ENCODE measurements around the gene C15orf62. TPM values are rescaled to one million over a fixed set of nuclear protein-coding genes. Genes with fewer than 3 reads are reported as not detected.

The C15orf62 gene
- polyA plus RNA-seq, 1 donor (not counting 4 experiments of a cell fraction or from before 2014, with no cell fraction given) = 0.14 TPM

DNA sequence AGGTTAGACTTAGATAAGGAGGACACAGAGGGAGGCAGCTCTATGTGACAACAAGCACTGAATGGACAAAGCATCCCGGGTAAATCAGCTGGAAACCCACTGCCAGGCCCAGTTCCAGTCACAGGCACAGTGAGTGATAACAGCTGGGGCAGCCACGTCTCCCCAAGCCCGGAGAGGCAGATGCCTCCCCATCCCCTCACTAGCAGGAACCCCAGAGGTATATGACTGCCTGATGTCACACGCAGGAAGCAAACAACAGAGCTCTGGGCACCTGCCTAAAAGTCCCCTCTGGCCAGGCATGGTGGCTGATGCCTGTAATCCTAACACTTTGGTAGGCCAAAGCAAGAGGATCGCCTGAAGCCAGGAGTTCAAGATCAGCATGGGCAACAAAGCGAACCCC is 18.2 kb downstream of the C15orf62 start:
- no peak for DNase-seq (ENCODE audit: low read depth, low spot score)
- TF ChIP-seq, protein P1, sequence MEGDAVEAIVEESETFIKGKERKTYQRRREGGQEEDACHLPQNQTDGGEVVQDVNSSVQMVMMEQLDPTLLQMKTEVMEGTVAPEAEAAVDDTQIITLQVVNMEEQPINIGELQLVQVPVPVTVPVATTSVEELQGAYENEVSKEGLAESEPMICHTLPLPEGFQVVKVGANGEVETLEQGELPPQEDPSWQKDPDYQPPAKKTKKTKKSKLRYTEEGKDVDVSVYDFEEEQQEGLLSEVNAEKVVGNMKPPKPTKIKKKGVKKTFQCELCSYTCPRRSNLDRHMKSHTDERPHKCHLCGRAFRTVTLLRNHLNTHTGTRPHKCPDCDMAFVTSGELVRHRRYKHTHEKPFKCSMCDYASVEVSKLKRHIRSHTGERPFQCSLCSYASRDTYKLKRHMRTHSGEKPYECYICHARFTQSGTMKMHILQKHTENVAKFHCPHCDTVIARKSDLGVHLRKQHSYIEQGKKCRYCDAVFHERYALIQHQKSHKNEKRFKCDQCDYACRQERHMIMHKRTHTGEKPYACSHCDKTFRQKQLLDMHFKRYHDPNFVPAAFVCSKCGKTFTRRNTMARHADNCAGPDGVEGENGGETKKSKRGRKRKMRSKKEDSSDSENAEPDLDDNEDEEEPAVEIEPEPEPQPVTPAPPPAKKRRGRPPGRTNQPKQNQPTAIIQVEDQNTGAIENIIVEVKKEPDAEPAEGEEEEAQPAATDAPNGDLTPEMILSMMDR (optimal IDR thresholded peaks at IDR 0.05 in 1 of 3, IDR thresholded peaks at IDR 0.05 in 1 of 3, conservative IDR thresholded peaks at IDR 0.05 in 1 of 3; ENCODE audit: extremely low read depth in 1 of 3, insufficient read depth in 2 of 3, low read length in 3 of 3) = no peak
- TF ChIP-seq EZH2 (IDR thresholded peaks at IDR 0.05; ENCODE audit: low read length) = no peak
- Histone ChIP-seq H3K79me2 (ENCODE audit: control insufficient read depth, insufficient read depth, low read length) (peaks cover 20% of the 10 kb centered on the region), H3K4me2 (ENCODE audit: control insufficient read depth, extremely low read depth, insufficient read depth, low read depth, low read length) (peak overlapping the region; percentile 78), H3K36me3 (ENCODE audit: control insufficient read depth in 2 of 2, extremely low read depth in 1 of 2, insufficient read depth in 2 of 2, low read length in 2 of 2) (peaks cover 2 to 3% of the 10 kb centered on the region in 2 experiments), H2AFZ (ENCODE audit: control insufficient read depth, low read length) (no peak overlapping the region), H3K9me3 (ENCODE audit: control insufficient read depth, low read depth, low read length) (no peaks in the 10 kb centered on the region), H3K9ac (ENCODE audit: control insufficient read depth, extremely low read depth, insufficient read depth, low read length) (peak overlapping the region; percentile 39), H4K20me1 (ENCODE audit: control insufficient read depth, extremely low read depth, insufficient read depth, low read length) (no peaks in the 10 kb centered on the region), H3K4me1 (ENCODE audit: control insufficient read depth, extremely low read depth, insufficient read depth, low read length) (peaks cover 53% of the 10 kb centered on the region), H3K27ac (ENCODE audit: control insufficient read depth, insufficient read depth, low read length) (peak overlapping the region; percentile 84), H3K9me1 (ENCODE audit: control insufficient read depth, extremely low read depth, insufficient read depth, low read length) (peaks cover 2% of the 10 kb centered on the region), H3K4me3 (ENCODE audit: control insufficient read depth in 2 of 3, extremely low read depth in 1 of 3, insufficient read depth in 2 of 3, low read depth in 1 of 3, low read length in 3 of 3) (no peak overlapping the region), H3K27me3 (ENCODE audit: control insufficient read depth, extremely low read depth, insufficient read depth, low read length) (no peaks in the 10 kb centered on the region)
- no peak for FAIRE-seq
- dilution Hi-C loops (cut with MboI; ENCODE audit: extremely low pct_ligation_motif_present, low sequenced_read_pairs) = loop anchor here (10.0 kb wide), 1 partner anchor 97 kb away; no protein-coding TSS in a partner anchor

DNA sequence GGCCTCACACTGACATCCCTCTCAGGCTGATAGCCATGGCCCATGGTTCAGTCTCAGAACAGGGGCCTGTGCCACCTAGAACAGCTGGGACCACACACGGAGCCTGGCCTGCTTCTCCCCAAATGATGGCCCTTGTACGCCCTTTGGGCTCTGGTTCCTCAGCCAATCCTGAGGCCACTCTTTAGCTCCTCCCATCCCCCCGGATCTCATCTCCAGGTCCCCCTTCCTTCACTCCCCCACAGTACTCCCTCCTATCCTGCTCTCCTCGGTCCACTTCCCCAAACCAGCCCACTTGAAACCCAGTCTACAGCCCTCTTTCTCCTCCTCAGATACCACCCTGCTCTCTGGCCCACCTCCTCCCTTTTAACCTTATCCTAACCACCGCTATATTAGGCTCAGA is 19.3 kb downstream of the C15orf62 start:
- H2AFZ ChIP-seq (ENCODE audit: control insufficient read depth, low read length) = no peak overlapping the region
- dilution Hi-C loops (cut with MboI; ENCODE audit: extremely low pct_ligation_motif_present, low sequenced_read_pairs) = loop anchor here (10.0 kb wide), 1 partner anchor 96 kb away; no protein-coding TSS in a partner anchor
- H3K27ac ChIP-seq (ENCODE audit: control insufficient read depth, insufficient read depth, low read length) = peak overlapping the region; percentile 10
- peaks cover 2 to 3% of the 10 kb centered on the region in 2 experiments for H3K36me3 ChIP-seq (ENCODE audit: control insufficient read depth in 2 of 2, extremely low read depth in 1 of 2, insufficient read depth in 2 of 2, low read length in 2 of 2)
- no peak overlapping the region for H3K9ac ChIP-seq (ENCODE audit: control insufficient read depth, extremely low read depth, insufficient read depth, low read length)
- H3K4me3 ChIP-seq (ENCODE audit: control insufficient read depth in 2 of 3, extremely low read depth in 1 of 3, insufficient read depth in 2 of 3, low read depth in 1 of 3, low read length in 3 of 3) = no peak overlapping the region
- peaks cover 63% of the 10 kb centered on the region for H3K4me1 ChIP-seq (ENCODE audit: control insufficient read depth, extremely low read depth, insufficient read depth, low read length)
- no peaks in the 10 kb centered on the region for H3K9me3 ChIP-seq (ENCODE audit: control insufficient read depth, low read depth, low read length)
- no peak for TF ChIP-seq EZH2 (IDR thresholded peaks at IDR 0.05; ENCODE audit: low read length)
- TF ChIP-seq, protein P1 (optimal IDR thresholded peaks at IDR 0.05 in 1 of 3, IDR thresholded peaks at IDR 0.05 in 1 of 3, conservative IDR thresholded peaks at IDR 0.05 in 1 of 3; ENCODE audit: extremely low read depth in 1 of 3, insufficient read depth in 2 of 3, low read length in 3 of 3) = no peak
- H3K9me1 ChIP-seq (ENCODE audit: control insufficient read depth, extremely low read depth, insufficient read depth, low read length) = peaks cover 2% of the 10 kb centered on the region
- FAIRE-seq (no peak), DNase-seq (ENCODE audit: low read depth, low spot score) (no peak)
- peaks cover 20% of the 10 kb centered on the region for H3K79me2 ChIP-seq (ENCODE audit: control insufficient read depth, insufficient read depth, low read length)
- no peaks in the 10 kb centered on the region for H4K20me1 ChIP-seq (ENCODE audit: control insufficient read depth, extremely low read depth, insufficient read depth, low read length)
- no peak overlapping the region for H3K4me2 ChIP-seq (ENCODE audit: control insufficient read depth, extremely low read depth, insufficient read depth, low read depth, low read length)
- H3K27me3 ChIP-seq (ENCODE audit: control insufficient read depth, extremely low read depth, insufficient read depth, low read length) = no peaks in the 10 kb centered on the region
